ENCODE data around the gene ATG2A.

Gene ATG2A

DNA sequence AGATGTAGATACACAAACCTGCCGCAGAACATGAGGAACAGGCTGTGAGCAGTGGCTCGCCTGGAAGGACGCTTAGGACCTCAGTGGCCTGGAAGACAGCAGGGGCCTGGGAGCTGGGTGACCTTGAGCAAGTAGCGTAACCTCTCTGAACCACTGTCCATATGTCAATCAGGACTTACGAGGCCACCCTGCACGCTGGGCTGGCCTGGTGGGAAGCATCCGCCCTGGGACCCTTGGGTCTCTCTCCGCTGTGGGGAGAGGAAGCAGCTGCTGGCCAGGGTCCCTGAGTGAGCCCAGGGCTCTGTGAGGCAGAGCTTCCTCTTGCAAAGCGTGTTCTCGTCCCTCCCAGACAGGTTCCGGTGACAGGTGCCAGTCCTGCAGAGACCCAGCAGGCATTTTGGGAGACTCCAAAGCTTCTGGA lies 24.6 kb downstream of the ATG2A start:
- DNase-seq (ENCODE audit: low read depth, low spot score), result no peak
- ChIA-PET POLR2A (no interaction called here), CTCF (interaction anchor here (0.9 to 28.0 kb wide), 7 partner anchors 10 to 121 kb away, joined by 3 to 1375 read pairs (median 18); partner anchors contain the start of genes ARL2, CDC42BPG, EHD1 and MEN1)
- TF ChIP-seq, protein P1, sequence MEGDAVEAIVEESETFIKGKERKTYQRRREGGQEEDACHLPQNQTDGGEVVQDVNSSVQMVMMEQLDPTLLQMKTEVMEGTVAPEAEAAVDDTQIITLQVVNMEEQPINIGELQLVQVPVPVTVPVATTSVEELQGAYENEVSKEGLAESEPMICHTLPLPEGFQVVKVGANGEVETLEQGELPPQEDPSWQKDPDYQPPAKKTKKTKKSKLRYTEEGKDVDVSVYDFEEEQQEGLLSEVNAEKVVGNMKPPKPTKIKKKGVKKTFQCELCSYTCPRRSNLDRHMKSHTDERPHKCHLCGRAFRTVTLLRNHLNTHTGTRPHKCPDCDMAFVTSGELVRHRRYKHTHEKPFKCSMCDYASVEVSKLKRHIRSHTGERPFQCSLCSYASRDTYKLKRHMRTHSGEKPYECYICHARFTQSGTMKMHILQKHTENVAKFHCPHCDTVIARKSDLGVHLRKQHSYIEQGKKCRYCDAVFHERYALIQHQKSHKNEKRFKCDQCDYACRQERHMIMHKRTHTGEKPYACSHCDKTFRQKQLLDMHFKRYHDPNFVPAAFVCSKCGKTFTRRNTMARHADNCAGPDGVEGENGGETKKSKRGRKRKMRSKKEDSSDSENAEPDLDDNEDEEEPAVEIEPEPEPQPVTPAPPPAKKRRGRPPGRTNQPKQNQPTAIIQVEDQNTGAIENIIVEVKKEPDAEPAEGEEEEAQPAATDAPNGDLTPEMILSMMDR (IDR thresholded peaks at IDR 0.05; ENCODE audit: insufficient read depth, low read length, missing control alignments), result no peak
- H3K4me3 ChIP-seq (ENCODE audit: low read depth, low read length), result no peak overlapping the region

DNA sequence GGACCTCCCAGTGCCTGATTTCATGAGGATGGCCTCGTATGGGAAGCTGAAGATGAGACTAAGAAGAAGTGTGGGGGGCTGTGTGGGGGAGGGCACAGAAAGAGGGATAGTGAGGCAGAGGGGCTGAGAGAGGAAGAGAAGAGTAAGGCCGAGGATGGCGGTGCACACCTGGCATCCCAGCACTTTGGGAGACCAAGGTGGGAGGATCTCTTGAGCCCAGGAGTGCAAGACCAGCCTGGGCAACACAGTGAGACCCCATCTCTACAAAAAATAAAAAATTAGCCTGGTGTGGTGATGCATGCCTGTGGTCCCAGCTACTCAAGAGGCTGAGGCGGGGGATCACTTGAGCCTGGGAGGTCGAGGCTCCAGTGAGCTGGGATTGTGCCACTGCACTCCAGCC lies 25.1 kb downstream of the ATG2A start:
- TF ChIP-seq, protein P1 (IDR thresholded peaks at IDR 0.05; ENCODE audit: insufficient read depth, low read length, missing control alignments), result no peak
- DNase-seq (ENCODE audit: low read depth, low spot score), result no peak
- ChIA-PET POLR2A (no interaction called here), CTCF (interaction anchor here (3.5 to 28.0 kb wide), 4 partner anchors 13 to 122 kb away, joined by 15 to 1375 read pairs (median 62); partner anchors contain the start of genes ARL2, CDC42BPG and EHD1)
- H3K4me3 ChIP-seq (ENCODE audit: low read depth, low read length), result no peak overlapping the region

DNA sequence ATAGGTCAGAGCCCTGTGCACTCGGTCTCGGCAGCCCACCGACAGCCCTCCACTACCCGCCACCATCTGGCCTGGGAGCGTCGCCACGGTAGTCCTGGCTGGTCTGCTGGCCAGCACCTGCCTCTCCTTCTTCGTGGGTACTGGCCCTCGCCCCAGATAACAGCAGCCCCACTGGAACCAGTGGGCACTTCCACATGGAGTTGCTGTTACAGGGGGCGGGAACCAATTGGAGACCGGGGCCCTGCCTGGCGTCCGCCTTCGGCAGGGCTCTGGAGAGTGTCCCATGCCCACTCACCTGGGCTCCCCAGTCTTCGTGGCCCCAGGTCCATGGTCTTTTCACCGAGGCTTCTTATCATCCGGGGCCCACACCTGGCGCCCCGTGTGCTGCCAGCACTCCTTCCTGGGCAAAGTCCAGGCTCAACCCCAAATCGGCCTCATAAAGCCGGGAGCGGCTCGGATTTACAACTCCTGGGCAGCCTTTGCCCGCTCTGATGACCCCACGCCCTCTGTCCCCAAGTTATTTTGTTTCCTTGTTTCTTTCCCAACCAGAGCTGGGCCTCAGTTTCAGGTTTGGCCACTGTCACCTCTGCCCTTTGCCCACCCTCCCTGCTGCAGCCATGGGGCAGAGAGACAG lies 25.7 kb downstream of the ATG2A start:
- POLR2A ChIA-PET, result no interaction called here
- H3K4me3 ChIP-seq (ENCODE audit: low read depth, low read length), result no peak overlapping the region
- CTCF ChIA-PET, result interaction anchor here (1.7 to 28.0 kb wide), 4 partner anchors 14 to 122 kb away, joined by 4 to 1375 read pairs (median 52); partner anchors contain the start of genes ARL2, CDC42BPG, EHD1 and PPP2R5B
- TF ChIP-seq, protein P1 (IDR thresholded peaks at IDR 0.05; ENCODE audit: insufficient read depth, low read length, missing control alignments), result no peak
- DNase-seq (ENCODE audit: low read depth, low spot score), result no peak

DNA sequence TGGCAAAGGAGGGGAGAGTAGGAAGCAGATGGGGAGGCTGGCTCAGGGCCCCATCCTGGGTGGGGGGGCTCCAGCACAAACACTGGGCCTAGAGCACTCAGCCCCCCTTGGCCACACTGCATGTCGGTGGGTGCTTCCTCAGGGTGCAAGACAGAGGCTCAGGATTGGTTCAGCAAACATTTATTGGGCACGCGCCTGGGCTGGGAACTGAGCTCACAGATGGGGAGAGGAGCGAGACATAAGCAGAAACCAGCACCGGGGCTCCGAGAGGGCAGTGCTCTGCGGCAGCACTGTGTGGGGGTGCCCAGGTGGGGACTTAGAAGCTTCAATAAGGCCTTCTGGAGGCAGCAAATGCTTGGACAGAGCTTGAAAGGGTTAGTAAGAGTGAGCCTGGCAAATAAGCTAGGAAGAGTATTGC lies 26.5 kb downstream of the ATG2A start:
- ChIA-PET CTCF (interaction anchor here (1.4 to 28.0 kb wide), 4 partner anchors 13 to 38 kb away, joined by 4 to 1375 read pairs (median 46); partner anchors contain the start of genes CDC42BPG, EHD1 and PPP2R5B), POLR2A (no interaction called here)
- TF ChIP-seq, protein P1 (IDR thresholded peaks at IDR 0.05; ENCODE audit: insufficient read depth, low read length, missing control alignments), result no peak
- H3K4me3 ChIP-seq (ENCODE audit: low read depth, low read length), result no peak overlapping the region
- no peak for DNase-seq (ENCODE audit: low read depth, low spot score)

DNA sequence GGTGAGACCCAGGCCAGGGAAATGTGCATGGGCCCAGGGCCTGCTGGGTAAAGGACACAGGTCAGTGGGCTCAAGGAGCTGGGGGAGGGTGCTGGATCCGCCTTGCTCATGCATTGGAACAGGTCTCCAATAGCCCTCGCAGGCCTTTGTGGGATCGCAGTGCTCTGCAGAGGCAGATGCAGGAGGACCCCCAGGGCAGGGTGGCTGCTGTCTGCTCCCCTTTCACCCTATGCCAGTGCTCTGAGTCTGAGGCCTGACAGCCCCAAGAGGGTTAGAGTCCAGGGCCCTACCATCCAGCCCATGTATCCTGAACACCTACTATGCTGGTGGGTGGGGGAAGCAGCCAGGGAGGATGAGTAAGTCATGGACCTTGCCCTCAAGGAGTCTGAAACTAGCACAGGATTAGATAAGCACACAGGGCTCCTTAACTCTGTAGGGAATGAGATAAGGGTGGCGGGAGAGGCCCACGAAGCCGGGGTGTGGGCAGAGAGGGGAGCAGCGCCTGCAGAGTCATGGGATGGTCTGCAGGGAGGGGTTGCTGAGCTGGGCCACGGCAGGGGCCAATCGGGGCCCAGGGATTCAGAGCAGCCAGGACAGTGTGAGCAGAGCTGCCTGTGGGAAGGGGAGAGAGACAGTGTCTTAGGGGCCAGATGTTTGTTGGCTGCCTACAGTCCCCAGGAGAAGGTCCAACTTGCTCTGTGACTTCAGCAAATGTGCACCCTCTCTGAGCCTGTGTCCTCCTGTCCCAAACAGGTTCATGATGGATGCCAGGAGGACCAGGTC lies 28.1 kb downstream of the ATG2A start:
- CTCF ChIA-PET, result interaction anchor here (0.8 to 28.0 kb wide), 10 partner anchors 11 to 89 kb away, joined by 3 to 1375 read pairs (median 7); partner anchors contain the start of genes ATG2A, CDC42BPG and EHD1

More for the DNA sequence above, 28.1 kb downstream of the ATG2A start:
- DNase-seq (ENCODE audit: low read depth, low spot score), result no peak
- TF ChIP-seq, protein P1 (IDR thresholded peaks at IDR 0.05; ENCODE audit: insufficient read depth, low read length, missing control alignments), result no peak
- POLR2A ChIA-PET, result interaction anchor here (2.0 kb wide), 1 partner anchor 12 kb away, joined by 12 read pairs; the partner anchor contains the start of gene EHD1
- H3K4me3 ChIP-seq (ENCODE audit: low read depth, low read length), result no peak overlapping the region

All from AG04449 (cell line).